Ishikawa (cell line): ENCODE measurements around the gene SMYD5.

Source experiments
- CEBPB ChIP-seq: IDR thresholded peaks from 2 replicates; pipeline ENCODE4 v1.6.1; 2012
- CREB1 ChIP-seq: IDR thresholded peaks from 2 replicates; pipeline ENCODE4 v1.6.1; 2012; ENCODE audit warnings: low read depth
- EGR1 ChIP-seq: IDR thresholded peaks from 2 replicates; pipeline ENCODE4 v1.6.1; 2012
- EP300 ChIP-seq: IDR thresholded peaks from 2 replicates; pipeline ENCODE4 v1.6.1; 2012; ENCODE audit warnings: borderline replicate concordance
- FOXM1 ChIP-seq: IDR thresholded peaks from 2 replicates; pipeline ENCODE4 v1.6.1; 2012; ENCODE audit warnings: low read depth, borderline replicate concordance
- MAX ChIP-seq: IDR thresholded peaks from 2 replicates; pipeline ENCODE4 v1.6.1; 2012
- NFIC ChIP-seq: IDR thresholded peaks from 2 replicates; pipeline ENCODE4 v1.6.1; 2012
- RAD21 ChIP-seq: IDR thresholded peaks from 2 replicates; pipeline ENCODE4 v1.6.1; 2012; ENCODE audit warnings: low read depth
- REST ChIP-seq: IDR thresholded peaks from 2 replicates; pipeline ENCODE4 v1.6.1; 2012; ENCODE audit warnings: low read depth, mild to moderate bottlenecking
- TAF1 ChIP-seq: IDR thresholded peaks from 2 replicates; pipeline ENCODE4 v1.6.1; 2012; ENCODE audit warnings: low read depth, mild to moderate bottlenecking
- TCF12 ChIP-seq: IDR thresholded peaks from 2 replicates; pipeline ENCODE4 v1.6.1; 2012; ENCODE audit warnings: low read depth
- TEAD4 ChIP-seq: IDR thresholded peaks from 2 replicates; pipeline ENCODE4 v1.6.1; 2012
- YY1 ChIP-seq: IDR thresholded peaks from 2 replicates; pipeline ENCODE4 v1.6.1; 2012; ENCODE audit warnings: low read depth
- ZBTB7A ChIP-seq: IDR thresholded peaks from 2 replicates; pipeline ENCODE4 v1.6.1; 2012; ENCODE audit warnings: low read depth
- TF ChIP-seq, protein P1 (sequence below): IDR thresholded peaks from 2 replicates; pipeline ENCODE4 v1.6.1; 2012

The SMYD5 gene

DNA sequence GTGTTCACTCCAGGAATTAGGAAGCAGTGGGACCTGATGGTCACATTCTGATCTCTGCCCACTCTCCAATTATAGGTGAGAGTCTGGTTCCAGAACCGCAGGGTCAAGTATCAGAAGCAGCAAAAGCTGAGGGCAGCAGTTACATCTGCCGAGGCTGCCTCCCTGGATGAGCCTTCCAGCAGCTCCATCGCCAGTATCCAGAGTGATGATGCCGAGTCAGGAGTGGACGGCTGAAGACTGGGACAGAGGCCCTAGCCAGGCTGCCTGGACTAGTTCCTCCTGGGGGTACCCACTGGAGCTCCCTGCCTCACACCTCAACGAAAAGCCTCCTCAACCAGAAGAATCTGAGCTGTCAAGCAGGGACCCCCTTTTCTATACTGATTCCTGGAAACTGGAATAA, 3.3 kb upstream of the SMYD5 start:
- TF ChIP-seq MAX (no peak), NFIC (no peak), REST (no peak), TAF1 (no peak), EGR1 (no peak), TEAD4 (no peak), ZBTB7A (no peak), FOXM1 (no peak), TCF12 (no peak)
- TF ChIP-seq, protein P1, sequence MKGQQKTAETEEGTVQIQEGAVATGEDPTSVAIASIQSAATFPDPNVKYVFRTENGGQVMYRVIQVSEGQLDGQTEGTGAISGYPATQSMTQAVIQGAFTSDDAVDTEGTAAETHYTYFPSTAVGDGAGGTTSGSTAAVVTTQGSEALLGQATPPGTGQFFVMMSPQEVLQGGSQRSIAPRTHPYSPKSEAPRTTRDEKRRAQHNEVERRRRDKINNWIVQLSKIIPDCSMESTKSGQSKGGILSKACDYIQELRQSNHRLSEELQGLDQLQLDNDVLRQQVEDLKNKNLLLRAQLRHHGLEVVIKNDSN: no peak

GRCh38 chr2:73212098-73212447, 2.0 kb upstream of the SMYD5 start:
- TF ChIP-seq TCF12 (no peak), NFIC (no peak), RAD21 (no peak), TAF1 (no peak), ZBTB7A (no peak), EGR1 (no peak), FOXM1 (no peak), CEBPB (no peak), MAX (no peak), YY1 (no peak)
- TF ChIP-seq, protein P1: no peak

DNA sequence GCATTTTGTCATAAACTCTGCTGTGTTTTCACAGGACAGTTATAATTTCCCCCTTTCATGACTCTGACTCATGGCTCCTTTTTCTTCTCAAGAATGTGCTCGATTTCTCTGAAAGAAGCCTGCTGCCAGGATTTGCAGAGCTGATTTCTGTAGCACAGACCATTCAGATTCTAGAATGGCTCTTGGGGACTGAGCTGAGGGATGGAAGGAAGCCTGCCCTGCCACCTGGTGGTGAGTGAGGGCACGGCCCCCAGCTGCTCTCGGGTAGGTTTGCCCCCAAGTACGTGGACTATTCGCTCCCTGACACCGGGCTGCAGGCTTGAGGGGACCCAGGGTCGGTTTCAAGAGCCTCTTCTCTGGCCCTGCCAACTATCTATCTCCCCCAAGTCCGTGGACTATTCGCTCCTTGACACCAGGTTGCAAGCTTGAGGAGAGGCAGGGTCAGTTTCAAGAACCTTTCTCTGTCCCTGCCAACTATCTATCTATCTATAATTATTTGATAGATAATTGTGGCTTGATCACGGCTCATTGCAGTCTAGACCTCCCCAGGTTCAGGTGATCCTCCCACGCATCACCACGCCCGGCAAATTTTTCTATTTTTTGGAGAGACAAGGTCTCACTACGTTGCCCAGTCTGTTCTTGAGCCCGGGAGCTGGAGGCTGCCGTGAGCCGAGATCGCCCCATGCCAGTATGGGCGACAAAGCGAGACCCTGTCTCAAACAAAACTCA, 1.4 kb upstream of the SMYD5 start:
- TF ChIP-seq RAD21 (peak; percentile 70), TEAD4 (no peak)

- TF ChIP-seq FOXM1 (no peak), EP300 (no peak), REST (no peak), ZBTB7A (no peak), TAF1 (no peak), CREB1 (no peak), NFIC (no peak), YY1 (no peak), MAX (no peak), RAD21 (no peak), TEAD4 (no peak), CEBPB (no peak)
- TF ChIP-seq, protein P1: no peak
Observed at GRCh38 chr2:73215254-73215653, 1.2 kb downstream of the SMYD5 start.

- no peak for TF ChIP-seq CREB1
- TF ChIP-seq, protein P1: no peak
- TF ChIP-seq RAD21: no peak
Observed at GRCh38 chr2:73217160-73217559, 3.1 kb downstream of the SMYD5 start.

GRCh38 chr2:73217826-73218225, 3.8 kb downstream of the SMYD5 start:
- TF ChIP-seq ZBTB7A (no peak), TCF12 (no peak), EGR1 (no peak), TEAD4 (no peak), EP300 (no peak), CEBPB (no peak), REST (no peak), MAX (no peak), YY1 (no peak), NFIC (no peak), CREB1 (no peak)
- TF ChIP-seq, protein P1: no peak
